Superior temporal gyrus (tissue), 1 donor: ENCODE data around the gene TUBB8B.
A peak's percentile ranks its signal among the peaks of the same experiment; 100 is the strongest.
"Not testable (repeated sequence)": the region's sequence is repeated elsewhere in the genome, so short reads cannot be mapped to it uniquely, and the experiment has no call there.

Source experiments
- DNase-seq: peaks from one replicate; pipeline ENCODE4 v3.0.0-alpha.2; 2016; ENCODE audit errors: extremely low spot score

The TUBB8B gene

DNA sequence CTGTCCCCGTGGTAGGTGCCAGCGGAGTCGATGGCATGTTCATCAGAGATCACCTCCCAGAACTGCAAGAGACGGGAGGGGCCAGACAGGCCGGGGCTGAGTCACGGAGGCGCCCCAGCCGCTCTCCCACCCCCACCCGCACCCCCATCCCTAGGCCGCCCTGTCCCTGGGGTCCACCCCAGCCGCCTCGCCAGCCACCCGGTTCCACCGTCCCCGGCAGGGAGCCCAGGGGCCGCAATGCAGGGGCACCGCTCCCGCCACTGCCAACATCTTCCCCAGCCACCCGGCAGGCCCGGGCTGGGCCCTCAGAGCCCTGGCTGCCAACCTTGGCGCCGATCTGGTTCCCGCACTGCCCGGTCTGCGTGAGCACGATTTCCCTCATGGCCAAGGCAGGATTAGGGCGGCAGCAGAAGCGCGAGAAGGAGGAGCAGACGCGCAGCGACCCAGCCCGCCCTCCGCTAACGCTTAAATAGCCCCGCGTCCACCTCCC lies at the start of gene TUBB8B:
Gene TUBB8B, minus strand, starts transcription at position 440 of the 490 bp plus-strand sequence. Its CDS starts 58 bp downstream, at position 382.
- not testable (repeated sequence) for DNase-seq

DNA sequence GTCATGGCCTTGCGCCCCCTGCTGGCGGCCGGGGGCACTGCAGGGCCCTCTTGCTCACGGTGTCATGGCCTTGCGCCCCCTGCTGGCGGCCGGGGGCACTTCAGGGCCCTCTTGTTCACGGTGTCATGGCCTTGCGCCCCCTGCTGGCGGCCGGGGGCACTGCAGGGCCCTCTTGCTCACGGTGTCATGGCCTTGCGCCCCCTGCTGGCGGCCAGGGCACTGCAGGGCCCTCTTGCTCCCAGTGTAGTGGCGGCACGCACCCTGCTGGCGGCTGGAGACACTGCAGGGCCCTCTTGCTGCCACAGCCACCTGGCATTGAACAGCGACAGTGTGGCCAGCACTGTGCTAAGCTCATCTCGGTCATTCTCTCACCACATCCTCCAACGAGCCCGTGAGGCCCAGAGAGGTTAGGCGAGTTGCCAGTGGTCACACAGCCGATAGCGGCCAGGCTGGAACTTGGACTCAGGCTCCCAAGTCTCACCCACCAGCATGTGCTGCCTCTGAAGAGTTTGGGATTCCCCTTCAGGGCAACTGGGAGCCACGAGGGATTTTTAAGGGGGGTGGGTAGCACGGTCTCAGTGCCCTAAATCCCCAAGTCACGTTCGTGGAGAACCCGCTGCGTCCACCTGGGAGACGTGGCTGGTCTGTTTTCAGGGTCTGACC lies 48.0 kb upstream of the TUBB8B start:
- DNase-seq, result not testable (repeated sequence)

DNA sequence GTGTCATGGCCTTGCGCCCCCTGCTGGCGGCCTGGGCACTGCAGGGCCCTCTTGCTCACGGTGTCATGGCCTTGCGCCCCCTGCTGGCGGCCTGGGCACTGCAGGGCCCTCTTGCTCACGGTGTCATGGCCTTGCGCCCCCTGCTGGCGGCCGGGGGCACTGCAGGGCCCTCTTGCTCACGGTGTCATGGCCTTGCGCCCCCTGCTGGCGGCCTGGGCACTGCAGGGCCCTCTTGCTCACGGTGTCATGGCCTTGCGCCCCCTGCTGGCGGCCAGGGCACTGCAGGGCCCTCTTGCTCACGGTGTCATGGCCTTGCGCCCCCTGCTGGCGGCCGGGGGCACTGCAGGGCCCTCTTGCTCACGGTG lies 47.3 kb upstream of the TUBB8B start:
- DNase-seq, result not testable (repeated sequence)

DNA sequence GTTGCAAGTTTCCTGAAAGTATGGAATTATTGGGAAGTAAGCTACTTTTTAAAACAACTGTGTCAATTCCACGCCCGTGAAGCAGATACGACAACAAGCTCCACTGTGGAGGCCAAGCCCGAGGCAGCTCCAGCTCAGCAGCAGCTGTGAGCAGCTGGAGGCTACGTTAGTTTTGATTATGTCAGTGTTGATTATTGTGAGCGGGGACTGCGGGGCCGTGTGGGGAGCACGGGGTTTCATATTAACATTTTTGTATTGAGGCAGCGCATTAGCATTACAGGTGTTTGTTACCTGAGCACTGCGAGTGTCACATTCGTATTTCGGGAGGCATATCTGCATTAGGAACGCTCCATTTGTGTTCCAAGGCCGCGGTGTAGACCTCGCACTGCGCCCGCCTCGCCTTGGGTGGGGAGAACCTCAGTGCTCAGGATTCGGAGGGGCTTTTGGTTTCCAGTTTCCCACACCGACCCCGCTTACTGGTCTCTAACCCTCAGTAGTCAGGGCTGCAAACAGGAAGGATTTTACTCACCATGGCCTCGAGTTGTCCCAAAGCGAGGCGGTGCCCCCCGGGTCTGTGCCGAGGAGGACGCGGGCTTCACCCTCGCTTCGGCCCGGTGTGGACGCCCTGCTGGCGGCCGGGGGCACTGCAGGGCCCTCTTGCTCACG lies 46.8 kb upstream of the TUBB8B start:
- DNase-seq, result not testable (repeated sequence)

DNA sequence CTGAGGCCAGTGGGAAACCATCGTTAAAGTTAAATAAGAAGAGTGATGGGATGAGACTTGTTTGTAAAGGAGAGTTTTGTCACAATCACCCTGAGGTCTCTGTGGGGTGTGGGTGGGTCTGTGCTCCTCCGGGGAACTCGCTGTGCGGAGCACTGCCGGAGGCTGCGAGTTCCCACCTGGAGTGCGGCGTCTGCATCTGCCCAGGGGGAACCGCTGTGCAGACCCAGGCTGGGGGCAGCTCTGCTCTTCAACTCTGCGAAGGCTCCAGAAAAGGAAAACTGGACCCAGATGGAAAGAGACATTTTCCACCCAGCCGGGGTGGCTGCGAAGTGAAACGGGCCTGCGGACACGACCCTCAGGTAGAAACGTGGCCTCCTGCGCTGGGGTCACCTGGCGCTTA lies 46.2 kb upstream of the TUBB8B start:
- not testable (repeated sequence) for DNase-seq

DNA sequence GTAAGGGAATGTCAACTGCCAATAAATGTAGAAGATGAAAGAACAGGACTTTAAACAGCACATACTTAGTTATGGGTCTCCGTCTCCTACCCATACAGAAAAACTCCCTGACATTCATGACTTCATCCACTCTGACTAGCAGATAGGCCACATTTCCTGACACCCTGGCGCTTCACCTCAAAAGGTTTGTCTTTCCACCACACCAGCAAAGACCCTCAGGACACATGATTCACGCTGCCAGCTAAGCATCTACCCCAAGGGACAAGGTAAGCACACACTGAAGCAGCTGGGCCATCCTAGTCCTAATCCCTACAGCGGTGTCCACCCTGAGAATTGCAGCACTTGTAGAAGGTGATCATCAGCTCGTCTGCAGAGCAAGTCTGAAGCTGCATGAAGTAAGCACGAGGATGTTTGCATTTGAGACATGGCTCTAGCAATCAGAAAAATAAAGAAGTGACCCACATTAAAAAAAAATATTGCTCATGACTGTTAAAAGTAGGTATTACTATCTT lies 44.5 kb upstream of the TUBB8B start:
- not testable (repeated sequence) for DNase-seq

DNA sequence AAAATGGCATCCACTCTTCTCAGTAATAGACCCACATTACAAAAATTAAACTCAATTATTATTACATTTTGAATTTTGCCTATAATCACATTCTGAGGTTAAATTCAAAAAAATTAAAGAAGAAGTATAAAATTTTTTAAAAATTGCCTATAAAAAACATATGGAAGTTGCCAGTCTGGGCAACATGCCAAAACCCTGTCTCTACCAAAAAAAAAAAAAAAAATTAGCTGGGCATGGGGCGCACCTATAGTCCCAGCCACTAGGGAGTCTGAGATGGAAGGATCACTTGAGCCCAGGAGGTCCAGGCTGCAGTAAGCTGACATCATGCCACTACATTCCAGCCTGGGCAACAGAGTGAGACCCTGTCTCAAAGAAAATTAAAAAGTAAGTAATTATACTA lies 42.1 kb upstream of the TUBB8B start:
- DNase-seq, result not testable (repeated sequence)

DNA sequence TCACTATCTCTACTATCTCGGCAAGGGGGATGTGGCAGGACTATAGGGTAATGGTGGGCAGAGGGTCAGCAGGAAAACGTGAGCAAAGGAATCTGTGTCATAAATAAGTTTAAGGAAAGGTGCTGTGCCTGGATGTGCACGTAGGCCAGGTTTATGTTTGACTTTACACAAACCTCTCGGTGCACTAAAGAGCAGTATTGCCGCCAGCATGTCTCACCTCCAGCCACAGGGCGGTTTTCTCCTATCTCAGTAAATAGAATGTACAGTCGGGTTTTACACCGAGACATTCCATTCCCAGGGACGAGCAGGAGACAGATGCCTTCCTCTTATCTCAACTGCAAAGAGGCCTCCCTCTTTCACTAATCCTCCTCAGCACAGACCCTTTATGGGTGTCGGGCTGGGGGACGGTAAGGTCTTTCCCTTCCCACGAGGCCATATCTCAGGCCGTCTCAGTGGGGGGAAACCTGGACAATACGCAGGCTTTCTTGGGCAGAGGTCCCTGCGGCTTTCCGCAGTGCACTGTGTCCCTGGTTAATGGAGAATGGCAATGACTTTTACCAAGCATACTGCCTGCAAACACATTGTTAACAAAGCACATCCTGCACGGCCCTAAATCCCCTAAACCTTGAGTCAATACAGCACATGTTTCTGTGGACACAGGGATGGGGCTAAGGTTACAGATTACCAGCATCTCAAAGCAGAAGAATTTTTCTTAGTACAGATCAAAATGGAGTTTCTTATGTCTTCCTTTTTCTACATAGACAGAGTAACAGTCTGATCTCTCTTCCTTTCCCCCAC lies 41.2 kb upstream of the TUBB8B start:
- DNase-seq, result not testable (repeated sequence)

DNA sequence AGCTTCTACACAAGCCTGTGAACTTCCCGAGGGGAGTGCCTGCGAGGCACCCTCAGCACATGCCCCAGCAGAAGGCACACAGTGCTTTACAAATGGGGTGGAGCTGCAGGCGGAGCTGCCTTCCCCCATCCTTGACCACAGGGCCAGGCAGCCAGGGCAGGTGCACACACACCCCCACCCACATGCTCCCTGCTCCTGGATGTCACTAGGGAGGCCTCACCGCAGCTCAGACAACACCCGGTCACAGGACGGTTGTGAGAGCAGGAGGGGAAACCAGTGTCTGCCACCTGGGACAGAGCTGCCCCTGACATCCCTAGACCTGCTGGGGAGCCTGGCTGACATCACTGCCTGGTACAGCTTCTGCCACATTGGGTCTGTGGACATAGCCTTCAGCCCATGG lies 39.7 kb upstream of the TUBB8B start:
- not testable (repeated sequence) for DNase-seq

DNA sequence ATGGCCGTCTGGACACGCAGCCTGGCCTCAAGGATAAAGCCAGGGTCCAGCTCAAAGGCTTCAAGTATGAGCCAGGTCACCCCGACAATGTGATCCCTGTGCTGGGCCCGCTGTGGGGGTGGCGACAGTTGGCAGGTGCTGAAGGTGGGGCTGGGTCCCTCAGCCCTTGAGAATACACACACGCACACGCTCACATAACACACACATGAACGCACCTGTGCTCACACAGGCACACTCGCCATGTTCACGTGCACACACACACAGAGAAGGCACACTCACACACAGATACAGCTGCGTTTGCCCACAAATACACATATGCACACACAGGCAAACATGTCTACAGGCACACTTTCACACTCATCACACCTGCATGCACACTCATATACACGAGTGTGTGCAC lies 35.4 kb upstream of the TUBB8B start:
- DNase-seq, result not testable (repeated sequence)

DNA sequence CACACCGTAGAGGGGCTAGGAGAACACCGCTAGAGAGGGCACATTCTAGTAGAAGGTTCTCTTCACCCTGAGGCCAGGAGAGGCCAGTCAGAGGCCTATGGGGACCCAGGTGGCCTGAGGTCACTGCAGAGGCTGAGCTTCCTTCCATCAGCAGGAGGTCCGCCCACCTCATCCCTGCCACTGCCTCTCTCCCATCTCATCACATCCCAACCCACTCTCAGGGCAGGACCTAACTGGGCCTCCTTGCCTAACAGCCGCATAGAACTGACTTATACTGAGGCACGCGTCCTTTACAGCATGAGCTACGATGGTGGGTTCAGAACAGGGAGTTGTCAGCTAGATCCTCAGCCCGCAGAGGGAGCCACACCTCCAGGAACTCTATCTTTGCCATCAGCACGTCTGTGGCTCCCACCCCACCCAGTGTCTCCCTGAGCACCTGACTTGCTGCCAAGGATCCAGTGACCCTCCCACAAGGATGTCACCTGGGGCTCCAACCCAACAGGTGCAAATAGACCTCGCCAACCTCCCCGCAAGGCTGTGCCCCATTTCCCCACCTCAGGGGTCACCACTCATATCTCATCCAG lies 33.3 kb upstream of the TUBB8B start:
- not testable (repeated sequence) for DNase-seq

DNA sequence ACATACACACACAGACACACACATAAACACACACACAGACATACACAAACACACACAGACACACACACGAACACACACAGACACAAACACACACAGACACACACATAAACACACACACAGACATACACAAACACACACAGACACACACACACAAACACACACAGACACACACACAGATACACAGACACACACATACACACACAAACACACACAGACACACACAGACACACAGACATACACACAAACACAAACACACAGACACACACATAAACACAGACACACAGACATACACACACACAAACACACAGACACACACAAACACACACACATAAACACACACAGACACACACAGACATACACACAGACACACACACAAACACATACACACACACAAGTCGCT lies 31.5 kb upstream of the TUBB8B start:
- DNase-seq, result not testable (repeated sequence)

DNA sequence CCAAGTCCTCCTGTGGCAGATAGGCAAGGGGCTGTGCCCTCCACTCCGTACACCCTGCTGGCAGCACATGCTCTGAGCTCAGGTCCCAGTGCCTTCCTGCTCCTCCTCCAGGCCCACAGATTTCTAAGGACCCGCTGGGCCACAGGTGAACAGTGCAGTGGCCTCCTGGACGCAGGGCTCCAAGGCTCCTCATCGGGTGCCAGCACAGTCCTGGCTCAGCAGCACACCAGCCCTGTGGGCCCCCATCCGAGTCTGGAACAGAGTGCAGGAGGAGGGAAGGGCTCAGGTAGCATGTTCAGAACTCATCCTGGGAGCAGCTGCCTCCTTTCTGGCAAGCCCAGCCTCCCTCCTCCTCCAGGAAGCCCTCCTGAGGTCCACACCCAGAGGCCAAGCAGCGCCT lies 30.8 kb upstream of the TUBB8B start:
- not testable (repeated sequence) for DNase-seq

DNA sequence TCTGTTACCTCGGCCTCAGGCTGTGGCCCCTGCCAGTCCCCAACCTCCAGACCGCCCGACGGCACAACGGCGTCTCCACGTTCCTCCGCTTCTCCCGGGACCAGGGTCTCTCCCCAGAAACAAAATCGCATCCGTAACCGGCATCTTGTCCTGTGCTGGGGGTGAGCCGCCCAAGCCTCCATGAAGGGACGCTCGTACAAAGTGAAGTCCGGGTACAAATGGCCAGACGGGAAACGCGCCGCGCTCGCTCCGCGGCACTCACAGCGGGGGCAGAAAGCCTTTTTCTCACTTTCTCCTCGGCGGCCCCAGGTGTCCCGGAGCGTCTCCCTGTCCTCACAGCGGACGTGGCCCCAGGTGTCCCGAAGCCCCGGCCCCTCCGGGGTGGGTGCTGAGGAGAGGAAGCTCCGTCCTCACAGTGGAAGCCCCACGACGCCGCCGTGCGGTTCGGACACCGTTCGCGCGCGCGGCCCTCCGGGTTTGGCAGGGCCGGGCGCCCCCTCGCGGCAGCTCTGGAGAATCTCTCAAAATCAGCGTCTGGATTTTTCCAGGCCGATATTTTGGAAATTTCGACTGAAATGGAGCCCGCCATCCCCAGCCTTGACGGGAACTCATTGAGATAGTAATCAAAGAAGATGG lies 26.2 kb upstream of the TUBB8B start:
- not testable (repeated sequence) for DNase-seq

DNA sequence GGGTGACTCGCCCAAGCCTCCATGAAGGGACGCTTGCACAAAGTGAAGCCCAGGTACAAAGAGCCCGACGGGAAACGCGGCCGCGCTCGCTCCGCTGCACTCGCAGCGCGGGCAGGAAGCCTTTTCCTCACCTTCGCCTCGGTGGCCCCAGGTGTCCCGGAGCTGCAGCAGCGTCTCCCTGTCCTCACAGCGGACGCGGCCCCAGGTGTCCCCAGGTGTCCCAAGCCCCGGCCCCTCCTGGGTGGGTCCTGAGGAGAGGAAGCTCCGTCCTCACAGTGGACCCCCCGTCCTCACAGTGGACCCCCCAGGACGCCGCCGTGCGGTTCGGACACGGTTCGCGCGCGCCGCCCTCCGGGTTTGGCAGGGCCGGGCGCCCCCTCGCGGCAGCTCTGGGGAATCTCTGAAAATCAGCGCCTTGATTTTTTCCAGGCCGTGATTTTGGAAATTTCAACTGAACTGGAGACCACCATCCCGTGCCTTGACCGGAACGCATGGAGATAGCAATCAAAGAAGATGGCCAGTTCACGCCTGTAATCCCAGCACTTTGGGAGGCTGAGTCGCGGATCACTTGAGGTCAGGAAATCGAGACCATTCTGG lies 23.9 kb upstream of the TUBB8B start:
- not testable (repeated sequence) for DNase-seq

DNA sequence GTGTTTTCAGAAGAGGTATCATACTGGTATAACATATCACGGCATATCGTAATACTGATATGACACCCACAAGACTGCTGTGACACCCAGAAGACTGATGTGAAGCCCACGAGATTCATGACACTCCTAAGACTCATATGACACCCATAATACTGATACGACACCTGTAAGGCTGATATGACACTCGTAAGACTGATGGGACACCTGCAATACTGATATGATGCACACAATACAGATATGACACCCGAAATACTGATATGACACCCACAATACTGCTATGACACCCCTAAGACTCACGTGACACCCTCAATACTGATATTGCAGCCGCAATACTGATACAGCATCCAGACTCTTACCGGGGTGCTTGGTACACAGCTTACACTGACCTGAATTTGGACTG lies 18.3 kb upstream of the TUBB8B start:
- DNase-seq, result not testable (repeated sequence)

DNA sequence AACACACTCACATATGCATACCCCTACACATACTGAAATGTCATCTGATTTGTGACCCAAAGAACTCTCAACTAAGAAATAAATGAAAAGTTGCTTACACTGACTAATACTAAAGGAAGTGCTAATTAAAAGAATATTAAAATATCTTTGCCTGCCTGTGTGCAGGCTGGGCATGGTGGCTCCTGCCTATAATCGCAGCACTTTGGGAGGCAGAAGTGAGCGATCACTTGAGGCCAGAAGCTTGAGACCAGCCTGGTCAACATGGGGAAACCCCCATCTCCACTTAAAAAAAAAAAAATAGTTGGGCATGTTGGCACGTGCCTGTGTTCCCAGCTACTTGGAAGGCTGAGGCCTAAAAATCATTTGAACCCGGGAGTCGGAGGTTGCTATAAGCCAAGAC lies 14.9 kb upstream of the TUBB8B start:
- not testable (repeated sequence) for DNase-seq

DNA sequence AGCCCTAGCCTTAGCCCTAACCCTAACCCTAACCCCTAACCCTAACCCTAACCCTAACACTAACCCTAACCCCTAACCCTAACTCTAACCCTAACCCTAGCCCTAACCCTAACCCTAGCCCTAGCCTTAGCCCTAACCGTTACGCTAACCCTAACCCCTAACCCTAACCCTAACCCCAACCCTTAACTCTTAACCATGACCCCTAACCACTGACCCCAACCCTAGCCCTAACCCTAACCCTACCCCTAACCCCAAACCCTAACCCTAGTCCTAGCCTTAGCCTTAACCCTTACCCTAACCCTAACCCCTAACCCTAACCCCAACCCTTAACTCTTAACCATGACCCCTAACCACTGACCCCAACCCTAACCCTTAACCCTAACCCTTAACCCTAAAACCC lies 14.2 kb upstream of the TUBB8B start:
- DNase-seq, result peak; percentile 24

DNA sequence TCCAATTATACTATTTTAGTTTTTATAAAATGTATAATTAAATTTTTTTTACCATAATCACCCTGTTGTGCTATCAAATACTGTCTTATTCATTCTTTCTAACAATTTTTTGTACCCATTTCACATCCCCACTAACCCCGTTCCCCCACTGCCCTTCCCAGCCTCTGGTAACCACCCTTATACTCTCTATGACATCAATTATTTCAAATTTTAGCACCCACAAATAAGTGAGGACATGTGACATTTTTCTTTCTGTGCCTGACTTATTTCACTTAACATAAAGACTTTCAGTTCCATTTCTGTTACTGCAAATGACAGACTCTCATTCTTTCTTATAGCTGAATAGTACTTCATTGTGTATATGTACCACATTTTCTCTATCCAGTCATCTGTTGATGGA lies 5.0 kb upstream of the TUBB8B start:
- DNase-seq, result not testable (repeated sequence)

DNA sequence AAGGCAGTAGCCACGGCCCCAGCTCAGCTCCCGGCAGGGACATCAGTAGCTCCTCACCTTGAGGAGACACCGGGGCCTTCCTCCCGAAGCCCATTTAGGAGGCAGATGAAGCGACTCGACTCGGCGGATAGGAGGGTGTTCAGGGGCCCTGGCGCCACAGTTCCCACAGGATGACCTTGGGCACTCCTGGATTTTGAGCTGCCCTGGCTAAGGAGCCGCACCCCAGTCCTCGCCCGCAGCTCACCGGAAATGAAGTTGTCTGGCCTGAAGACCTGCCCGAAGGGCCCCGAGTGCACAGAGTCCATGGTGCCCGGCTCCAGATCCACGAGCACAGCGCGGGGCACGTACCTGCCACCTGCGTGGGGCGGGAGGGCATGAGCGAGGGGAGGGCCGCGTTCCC lies 719 bp downstream of the TUBB8B start:
- DNase-seq, result not testable (repeated sequence)

DNA sequence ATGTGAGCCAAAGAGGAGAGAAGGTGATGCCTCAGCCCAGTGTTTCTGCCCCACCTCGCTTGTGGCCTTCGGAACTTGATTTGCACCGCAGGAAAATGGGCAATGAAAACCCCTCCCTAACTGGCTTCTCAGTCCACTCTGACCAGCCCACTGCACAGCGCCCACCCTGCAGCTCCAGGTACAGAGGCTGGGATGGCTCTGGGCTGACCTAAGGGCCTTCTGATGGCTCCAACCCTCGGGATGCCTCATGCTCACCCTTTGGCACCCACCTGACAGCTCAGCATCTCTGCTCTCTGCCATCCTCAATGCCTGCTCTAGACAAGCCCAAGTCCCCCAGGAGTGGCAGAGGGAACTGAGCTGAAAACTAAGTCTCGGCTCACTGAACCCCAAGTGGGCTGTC lies 36.2 kb downstream of the TUBB8B start:
- DNase-seq, result not testable (repeated sequence)
